GM21390 (cell line): ENCODE measurements around the gene TNNT1.
A peak's percentile ranks its signal among the peaks of the same experiment; 100 is the strongest.

Source experiments
- ATAC-seq: cut with Tn5 transposase; IDR thresholded peaks from one replicate; pipeline ENCODE4 v1.9.1; 2021; ENCODE audit not compliant: unreplicated experiment

TNNT1 gene

GRCh38 chr19:55146078-55146704, 2.8 kb downstream of the TNNT1 start:
- ATAC-seq, result no peak

GRCh38 chr19:55145232-55145631, 3.8 kb downstream of the TNNT1 start:
- no peak for ATAC-seq

- no peak for ATAC-seq
Measured at GRCh38 chr19:55141696-55142095, 7.3 kb downstream of the TNNT1 start.

- ATAC-seq, result no peak
Measured at GRCh38 chr19:55137915-55138314, 11.1 kb downstream of the TNNT1 start.

- no peak for ATAC-seq
Measured at GRCh38 chr19:55136399-55137102, 12.5 kb downstream of the TNNT1 start.

- ATAC-seq, result no peak
Measured at GRCh38 chr19:55134736-55135135, 14.3 kb downstream of the TNNT1 start.

GRCh38 chr19:55133639-55134444, 15.2 kb downstream of the TNNT1 start:
- ATAC-seq, result no peak

- ATAC-seq, result no peak
Measured at GRCh38 chr19:55132453-55133129, 16.4 kb downstream of the TNNT1 start.

- no peak for ATAC-seq
Measured at GRCh38 chr19:55131421-55131820, 17.6 kb downstream of the TNNT1 start.

- ATAC-seq, result no peak
Measured at GRCh38 chr19:55119053-55119452, 30.0 kb downstream of the TNNT1 start.

GRCh38 chr19:55118401-55118991, 30.5 kb downstream of the TNNT1 start:
- ATAC-seq, result no peak

GRCh38 chr19:55117663-55118391, 31.2 kb downstream of the TNNT1 start:
- peak; percentile 78 for ATAC-seq

- ATAC-seq, result peak; percentile 10
Measured at GRCh38 chr19:55116859-55117662, 31.9 kb downstream of the TNNT1 start, which contains the start of gene PPP1R12C. TSS of gene PPP1R12C (minus strand) at chr19:55117637. CDS start at chr19:55117543, 94 bp downstream.

GRCh38 chr19:55116232-55116858, 32.7 kb downstream of the TNNT1 start:
- ATAC-seq, result peak; percentile 34

GRCh38 chr19:55115446-55116065, 33.5 kb downstream of the TNNT1 start:
- no peak for ATAC-seq

- no peak for ATAC-seq
Measured at GRCh38 chr19:55114566-55115145, 34.4 kb downstream of the TNNT1 start.

- no peak for ATAC-seq
Measured at GRCh38 chr19:55113570-55114039, 35.4 kb downstream of the TNNT1 start.
